K562 (cell line): ENCODE measurements around the gene USP22. TPM values are rescaled to one million over a fixed set of nuclear protein-coding genes. Genes with fewer than 3 reads are reported as not detected.
A peak's percentile ranks its signal among the peaks of the same experiment; 100 is the strongest.

ENCODE experiments used
- ATAC-seq: fragments of 200-7000 bp; cut with Tn5 transposase; 3 replicates; pipeline ENCODE4 v1.9.1; 2020; ENCODE audit warnings: moderate library complexity
- BruUV-seq: library from RNA; stranded (reverse); fragments of 400-500 nt; replicated peaks from 2 replicates; lab custom pipeline; 2021; lab: Mats Ljungman, UMichigan
- CTCF ChIA-PET: fragments of 300-600 bp; formaldehyde crosslinking; extraction: SDS; loops from one replicate; lab custom pipeline; 2021; ENCODE audit warnings: low intra/inter-chr PET ratio; lab: Yijun Ruan, JAX
- POLR2A ChIA-PET: fragments of 300-600, 350-650 bp; sonication (Branson Sonifier 250); formaldehyde crosslinking; extraction: SDS; loops from one replicate; lab custom pipeline; 2021; ENCODE audit warnings: antibody characterized with exemption, inconsistent platforms; lab: Yijun Ruan, JAX
- DNase-seq, 4 experiments: peaks; one replicate each; pipeline versions ENCODE4 v3.0.0 to v3.0.0-alpha.2; 2011 to 2018; ENCODE audit warnings: low spot score in 3 of 4, mixed read lengths in 3 of 4; ENCODE audit errors: extremely low read depth in 1 of 4
- FAIRE-seq: peaks from 2 replicates; lab custom pipeline; 2011; peaks lifted over from hg19 to GRCh38; lab: Jason Lieb, UNC
- H2AFZ ChIP-seq: 2 replicates; pipeline ENCODE4 v1.6.0; 2011; ENCODE audit warnings: low read depth, low read length, control low read depth, inconsistent platforms
- H3K27ac ChIP-seq: fragments of 200-600 bp; 3 replicates; pipeline ENCODE4 v1.8.0; 2011; ENCODE audit warnings: low read depth, mild to moderate bottlenecking, control low read depth, inconsistent platforms, low read length, moderate library complexity, mixed read lengths; ENCODE audit errors: extremely low read depth
- H3K27me3 ChIP-seq, 2 experiments: fragments of 300-600 bp in 1 of 2; 2 replicates in 1 of 2; 3 replicates in 1 of 2; pipeline versions ENCODE4 v1.6.0 to v1.8.0; 2011; ENCODE audit warnings: inconsistent platforms in 2 of 2, low read length in 2 of 2, mild to moderate bottlenecking in 1 of 2, mixed read lengths in 1 of 2, moderate library complexity in 1 of 2; ENCODE audit not compliant: control insufficient read depth in 2 of 2, insufficient read depth in 2 of 2
- H3K36me3 ChIP-seq: fragments of 300-600 bp; 3 replicates; pipeline ENCODE4 v1.8.0; 2011; ENCODE audit warnings: mild to moderate bottlenecking, low read length, inconsistent platforms; ENCODE audit not compliant: control insufficient read depth, insufficient read depth
- H3K4me1 ChIP-seq, 2 experiments: fragments of 200-600 bp in 1 of 2; replicated peaks in 1 of 2; 2 replicates in 1 of 2; 3 replicates in 1 of 2; pipeline versions ENCODE4 v1.5.1 to v1.8.0; 2011; ENCODE audit warnings: inconsistent platforms in 2 of 2, low read length in 2 of 2, mild to moderate bottlenecking in 1 of 2, mixed read lengths in 1 of 2, moderate library complexity in 1 of 2; ENCODE audit not compliant: control insufficient read depth in 2 of 2, insufficient read depth in 2 of 2
- H3K4me2 ChIP-seq: 2 replicates; pipeline ENCODE4 v1.6.1; 2011; ENCODE audit warnings: low read length, control low read depth, inconsistent platforms, mixed read lengths; ENCODE audit not compliant: insufficient read depth
- H3K4me3 ChIP-seq: fragments of 200-600 bp; sonication (generic), shearing (Covaris generic); 2 replicates; pipeline ENCODE4 v1.5.1; 2016; ENCODE audit warnings: control low read depth, inconsistent platforms
- H3K79me2 ChIP-seq: fragments of 200-600 bp; 3 replicates; pipeline ENCODE4 v1.8.0; 2011; ENCODE audit warnings: low read length, inconsistent platforms; ENCODE audit not compliant: control insufficient read depth, insufficient read depth
- H3K9ac ChIP-seq, 2 experiments: 2 replicates each; pipeline versions ENCODE4 v1.6.0 to v1.6.1; 2011; ENCODE audit warnings: low read depth in 2 of 2, low read length in 2 of 2, control low read depth in 1 of 2, inconsistent platforms in 1 of 2, mild to moderate bottlenecking in 1 of 2, mixed read lengths in 1 of 2; ENCODE audit not compliant: insufficient read depth in 1 of 2
- H3K9me1 ChIP-seq: one replicate; pipeline ENCODE4 v1.6.0; 2011; ENCODE audit warnings: inconsistent platforms, mild to moderate bottlenecking, low read length, moderate library complexity; ENCODE audit not compliant: control insufficient read depth, insufficient read depth
- H3K9me3 ChIP-seq: replicated peaks from 2 replicates; pipeline ENCODE4 v1.5.1; 2011; ENCODE audit warnings: low read depth, low read length, inconsistent platforms; ENCODE audit not compliant: control insufficient read depth, insufficient read depth
- H4K20me1 ChIP-seq: replicated peaks from 2 replicates; pipeline ENCODE4 v1.6.1; 2011; ENCODE audit warnings: low read length, inconsistent platforms, mixed read lengths; ENCODE audit not compliant: control insufficient read depth, insufficient read depth
- ASH1L ChIP-seq: fragments of 450-650 bp; IDR thresholded peaks from 2 replicates; pipeline ENCODE4 v1.6.1; 2018; ENCODE audit warnings: borderline replicate concordance, mild to moderate bottlenecking, low read depth; ENCODE audit not compliant: partially characterized antibody
- HNRNPH1 ChIP-seq: fragments of 200-400 bp; formaldehyde crosslinking; optimal IDR thresholded peaks from 2 replicates; pipeline ENCODE3; 2017; ENCODE audit warnings: low read depth, mild to moderate bottlenecking, low read length, moderate library complexity
- PHF20 ChIP-seq: fragments of 450-650 bp; IDR thresholded peaks from 2 replicates; pipeline ENCODE4 v1.6.1; 2018; ENCODE audit not compliant: partially characterized antibody
- POLR2G ChIP-seq: fragments of 200-400 bp; formaldehyde crosslinking; IDR thresholded peaks from 2 replicates; pipeline ENCODE4 v1.6.1; 2017; ENCODE audit warnings: low read depth, mild to moderate bottlenecking, antibody characterized with exemption, low read length, moderate library complexity
- TRIM24 ChIP-seq, 2 experiments: fragments of 450-650 bp; IDR thresholded peaks; 2 replicates each; pipeline ENCODE4 v1.6.1; 2016
- ZFP30 ChIP-seq: fragments of 250-450 bp; sonication (Bioruptor Pico); IDR thresholded peaks from 2 replicates; pipeline ENCODE4 v1.8.0; 2022; ENCODE audit warnings: moderate library complexity, mild to moderate bottlenecking, inconsistent platforms, borderline replicate concordance
- WGBS: fragments of 100-300 bp; shearing (Covaris generic); methylation state at CpG from one replicate; pipeline ENCODE4 v1.1.6; 2016; ENCODE audit warnings: low coverage, mixed read lengths; ENCODE audit not compliant: insufficient coverage; ENCODE audit errors: missing lambda C conversion rate; 5-methylcytosine and 5-hydroxymethylcytosine counted together
- in situ Hi-C: fragments of 300-500 bp; cut with MboI; formaldehyde crosslinking; loops from 4 replicates; pipeline ENCODE4 v1.15.0; 2018; ENCODE audit warnings: inconsistent platforms, mixed read lengths
- intact Hi-C: fragments of 100-400 bp; cut with micrococcal nuclease; formaldehyde crosslinking; loops from 2 replicates; pipeline ENCODE4 v1.14.2; 2022
- polyA plus RNA-seq, 8 experiments: library from polyadenylated mRNA; depleted of rRNA in 4 of 8; stranded (reverse) in 5 of 8; unstranded in 3 of 8; fragments of >200 nt; fragmentation: Nextera tagmentation in 2 of 8; fragmentation: Illumina TruSeq in 1 of 8; extraction: Ambion mirVana in 2 of 8; extraction: Trizol in 1 of 8; gene quantifications; 2 replicates each; pipeline versions ENCODE4 v1.2.1 to v1.2.3, GENCODE V29; 2011 to 2014; ENCODE audit warnings: inconsistent platforms in 1 of 8, missing spikeins in 1 of 8
- total RNA-seq, 7 experiments: library from RNA; depleted of rRNA in 6 of 7; stranded (reverse); fragments of >200 nt in 6 of 7; fragmentation: Illumina TruSeq in 2 of 7; extraction: Trizol in 2 of 7; gene quantifications; 2 replicates each; pipeline versions ENCODE4 v1.2.1 to v1.2.3, GENCODE V29; 2011 to 2021; ENCODE audit warnings: low replicate concordance in 1 of 7

Gene USP22
- total and polyA plus RNA-seq, 9 of the 15 experiments (the other 6 are each of a cell fraction or from before 2014, with no cell fraction given): 6.5 to 113 (median 58.9) TPM

DNA sequence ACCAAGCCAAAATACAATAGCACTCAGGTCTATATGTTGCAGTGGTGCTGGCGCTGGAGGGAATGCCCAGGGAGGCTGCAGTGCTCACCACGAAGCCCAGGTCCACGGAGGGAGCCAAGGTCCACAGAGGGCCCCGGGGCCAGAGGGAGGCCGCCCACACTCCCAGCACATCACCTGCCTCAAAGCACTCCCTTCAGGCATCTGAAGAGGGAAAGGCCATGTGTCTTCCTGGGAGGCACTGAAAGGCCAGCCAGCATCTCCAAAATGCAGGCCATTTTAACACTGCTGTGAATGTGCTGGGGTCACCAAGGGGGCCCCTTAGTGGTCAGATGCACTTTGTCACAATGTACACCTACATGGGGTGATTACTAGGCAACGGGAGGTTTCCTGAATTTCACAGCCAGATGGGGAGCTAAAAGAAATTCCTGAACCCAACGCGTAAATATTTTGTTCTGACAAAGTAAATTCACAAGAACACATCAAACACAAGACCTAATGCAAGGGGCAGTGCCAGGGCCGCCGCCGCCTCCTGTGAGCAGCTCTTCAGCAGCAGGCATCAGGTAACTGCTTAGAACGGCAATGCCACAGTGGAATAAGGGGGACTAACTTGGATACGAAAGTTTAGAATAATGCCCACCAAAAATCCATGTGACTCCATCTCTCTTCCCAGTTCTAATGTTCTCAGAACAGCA lies 42.8 kb downstream of the USP22 start:
- ChIA-PET POLR2A (interaction anchor here (0.6 to 1.5 kb wide), 4 partner anchors 9 to 42 kb away, joined by 3 to 4 read pairs (median 4); no protein-coding TSS in a partner anchor), CTCF (no interaction called here)
- Histone ChIP-seq H3K9me1 (peaks cover 3% of the 10 kb centered on the region), H3K9ac (no peak overlapping the region), H3K9me3 (no peaks in the 10 kb centered on the region), H4K20me1 (peaks cover 18% of the 10 kb centered on the region), H3K4me1 (peaks cover 0 to 18% of the 10 kb centered on the region in 2 experiments; a peak in 2 of 5 replicates), H3K4me2 (no peak overlapping the region), H2AFZ (no peak overlapping the region), H3K4me3 (no peak overlapping the region), H3K27me3 (no peaks in the 10 kb centered on the region), H3K27ac (no peak overlapping the region), H3K36me3 (peaks cover 55% of the 10 kb centered on the region; the same call in 2 of the 3 replicates), H3K79me2 (no peaks in the 10 kb centered on the region)
- no TSS peak for BruUV-seq
- in situ Hi-C loops: no loop called here
- intact Hi-C loops: no loop called here
- DNase-seq (no peak), FAIRE-seq (no peak), ATAC-seq (no peak)
- 92% methylated on average over 10 of the region's 13 CpGs for WGBS
- TF ChIP-seq ASH1L: no peak
- peak; percentile 43; the same call in 1 of the 2 replicates for TF ChIP-seq POLR2G
- no peak for TF ChIP-seq PHF20
- no peak for TF ChIP-seq TRIM24 (IDR thresholded peaks at IDR 0.05)
- TF ChIP-seq HNRNPH1: no peak
- no peak for TF ChIP-seq ZFP30 (CRISPR knock-in tag)
